IPS-15b (cell line): ENCODE data around the gene AHCYL1.

Experiments used
- H3K27me3 ChIP-seq: one replicate; pipeline ENCODE4 v1.6.1; 2013; ENCODE audit warnings: low read length; ENCODE audit not compliant: control insufficient read depth, insufficient read depth
- H3K36me3 ChIP-seq: one replicate; pipeline ENCODE4 v1.6.1; 2013; ENCODE audit warnings: low read length; ENCODE audit not compliant: control insufficient read depth, insufficient read depth
- H3K4me1 ChIP-seq: one replicate; pipeline ENCODE4 v1.6.1; 2013; ENCODE audit warnings: mild to moderate bottlenecking, low read length; ENCODE audit not compliant: control insufficient read depth, insufficient read depth
- H3K4me3 ChIP-seq: one replicate; pipeline ENCODE4 v1.5.1; 2013; ENCODE audit warnings: low read depth, low read length
- H3K9ac ChIP-seq: one replicate; pipeline ENCODE4 v1.6.1; 2013; ENCODE audit warnings: low read depth, mild to moderate bottlenecking, low read length
- H3K9me3 ChIP-seq: one replicate; pipeline ENCODE4 v1.6.1; 2013; ENCODE audit warnings: mild to moderate bottlenecking, low read length; ENCODE audit not compliant: control insufficient read depth, insufficient read depth

Gene AHCYL1

GRCh38 chr1:109989506-109990301 lies 5.1 kb downstream of the AHCYL1 start:
- Histone ChIP-seq H3K9ac (no peak overlapping the region), H3K27me3 (no peaks in the 10 kb centered on the region), H3K36me3 (no peaks in the 10 kb centered on the region), H3K4me1 (peaks cover 14% of the 10 kb centered on the region), H3K9me3 (no peaks in the 10 kb centered on the region), H3K4me3 (no peak overlapping the region)

GRCh38 chr1:109990302-109990653 lies 5.7 kb downstream of the AHCYL1 start:
- no peaks in the 10 kb centered on the region for H3K9me3 ChIP-seq
- no peak overlapping the region for H3K4me3 ChIP-seq
- peaks cover 14% of the 10 kb centered on the region for H3K4me1 ChIP-seq
- H3K27me3 ChIP-seq, result no peaks in the 10 kb centered on the region
- no peaks in the 10 kb centered on the region for H3K36me3 ChIP-seq
- H3K9ac ChIP-seq, result no peak overlapping the region

GRCh38 chr1:109991400-109991925 lies 6.9 kb downstream of the AHCYL1 start:
- Histone ChIP-seq H3K4me3 (no peak overlapping the region), H3K36me3 (no peaks in the 10 kb centered on the region), H3K27me3 (no peaks in the 10 kb centered on the region), H3K9me3 (no peaks in the 10 kb centered on the region), H3K4me1 (peaks cover 6% of the 10 kb centered on the region), H3K9ac (no peak overlapping the region)

GRCh38 chr1:109993885-109994284 lies 9.3 kb downstream of the AHCYL1 start:
- H3K9me3 ChIP-seq, result no peaks in the 10 kb centered on the region
- no peak overlapping the region for H3K4me3 ChIP-seq
- H3K4me1 ChIP-seq, result peaks cover 6% of the 10 kb centered on the region
- H3K9ac ChIP-seq, result no peak overlapping the region
- no peaks in the 10 kb centered on the region for H3K36me3 ChIP-seq
- no peaks in the 10 kb centered on the region for H3K27me3 ChIP-seq

- Histone ChIP-seq H3K36me3 (no peaks in the 10 kb centered on the region), H3K9ac (no peak overlapping the region), H3K4me1 (peaks cover 4% of the 10 kb centered on the region)
These were observed 10.1 kb downstream of the AHCYL1 start for GRCh38 chr1:109994654-109995053.

GRCh38 chr1:109995536-109995935 lies 11.0 kb downstream of the AHCYL1 start:
- Histone ChIP-seq H3K36me3 (no peaks in the 10 kb centered on the region), H3K4me3 (no peak overlapping the region), H3K4me1 (no peaks in the 10 kb centered on the region), H3K9me3 (no peaks in the 10 kb centered on the region), H3K27me3 (no peaks in the 10 kb centered on the region), H3K9ac (no peak overlapping the region)

More at GRCh38 chr1:109994654-109995053, 10.1 kb downstream of the AHCYL1 start:
- Histone ChIP-seq H3K27me3 (no peaks in the 10 kb centered on the region), H3K4me3 (no peak overlapping the region), H3K9me3 (no peaks in the 10 kb centered on the region)

GRCh38 chr1:109996476-109996875 lies 11.9 kb downstream of the AHCYL1 start:
- Histone ChIP-seq H3K36me3 (no peaks in the 10 kb centered on the region), H3K27me3 (no peaks in the 10 kb centered on the region), H3K4me3 (no peak overlapping the region), H3K4me1 (no peaks in the 10 kb centered on the region), H3K9ac (no peak overlapping the region), H3K9me3 (no peaks in the 10 kb centered on the region)

- Histone ChIP-seq H3K27me3 (no peaks in the 10 kb centered on the region), H3K9me3 (no peaks in the 10 kb centered on the region), H3K4me1 (no peaks in the 10 kb centered on the region), H3K36me3 (no peaks in the 10 kb centered on the region), H3K4me3 (no peak overlapping the region), H3K9ac (no peak overlapping the region)
These were observed 12.8 kb downstream of the AHCYL1 start for GRCh38 chr1:109997204-109997866.

- Histone ChIP-seq H3K9me3 (no peaks in the 10 kb centered on the region), H3K4me1 (no peaks in the 10 kb centered on the region), H3K4me3 (no peak overlapping the region), H3K27me3 (no peaks in the 10 kb centered on the region), H3K36me3 (no peaks in the 10 kb centered on the region), H3K9ac (no peak overlapping the region)
These were observed 13.3 kb downstream of the AHCYL1 start for GRCh38 chr1:109997867-109998229.

GRCh38 chr1:110002695-110003094 lies 18.1 kb downstream of the AHCYL1 start:
- Histone ChIP-seq H3K9me3 (no peaks in the 10 kb centered on the region), H3K4me3 (no peak overlapping the region), H3K27me3 (no peaks in the 10 kb centered on the region), H3K4me1 (peaks cover 37% of the 10 kb centered on the region), H3K9ac (no peak overlapping the region), H3K36me3 (no peaks in the 10 kb centered on the region)

GRCh38 chr1:110003747-110004428 lies 19.3 kb downstream of the AHCYL1 start:
- peak overlapping the region; percentile 19 for H3K4me3 ChIP-seq
- no peaks in the 10 kb centered on the region for H3K36me3 ChIP-seq
- H3K9ac ChIP-seq, result peak overlapping the region; percentile 27
- no peaks in the 10 kb centered on the region for H3K27me3 ChIP-seq
- H3K9me3 ChIP-seq, result no peaks in the 10 kb centered on the region
- peaks cover 38% of the 10 kb centered on the region for H3K4me1 ChIP-seq
